CD4-positive, alpha-beta T cell treated with Interferon alpha-2 for 1 hour (primary cell): ENCODE results near the gene HDAC3.
A peak's percentile ranks its signal among the peaks of the same experiment; 100 is the strongest.

ENCODE experiments used
- DNase-seq, 2 donors: peaks; one replicate each; pipeline ENCODE4 v3.0.0-alpha.2; 2020 to 2022

HDAC3 gene

GRCh38 chr5:141657937-141658545 is 21.4 kb upstream of the HDAC3 start:
- no peak for DNase-seq

- DNase-seq, result no peak
Observed at GRCh38 chr5:141657404-141657803, 20.8 kb upstream of the HDAC3 start.

- no peak for DNase-seq
Observed at GRCh38 chr5:141656396-141656795, 19.7 kb upstream of the HDAC3 start.

GRCh38 chr5:141655020-141655419 is 18.4 kb upstream of the HDAC3 start:
- DNase-seq, result no peak

GRCh38 chr5:141654298-141654697 is 17.6 kb upstream of the HDAC3 start:
- no peak for DNase-seq

GRCh38 chr5:141651728-141652105 is 15.1 kb upstream of the HDAC3 start:
- no peak for DNase-seq

GRCh38 chr5:141650851-141651727 is 14.4 kb upstream of the HDAC3 start, which contains the start of gene FCHSD1:
TSS of gene FCHSD1 (minus strand) at chr5:141651418. CDS start at chr5:141651368, 50 bp downstream.
- peak; percentile 85 to 89 for DNase-seq

- no peak for DNase-seq
Observed at GRCh38 chr5:141649972-141650371, 13.3 kb upstream of the HDAC3 start.

- no peak for DNase-seq
Observed at GRCh38 chr5:141649056-141649688, 12.5 kb upstream of the HDAC3 start.

GRCh38 chr5:141647851-141648250 is 11.2 kb upstream of the HDAC3 start:
- DNase-seq, result no peak

GRCh38 chr5:141647242-141647641 is 10.6 kb upstream of the HDAC3 start:
- no peak for DNase-seq

GRCh38 chr5:141646026-141646425 is 9.4 kb upstream of the HDAC3 start:
- DNase-seq, result no peak

- no peak for DNase-seq
Observed at GRCh38 chr5:141641634-141642267, 5.1 kb upstream of the HDAC3 start.

- no peak for DNase-seq
Observed at GRCh38 chr5:141640698-141641097, 4.0 kb upstream of the HDAC3 start.

GRCh38 chr5:141640051-141640415 is 3.4 kb upstream of the HDAC3 start:
- no peak for DNase-seq

GRCh38 chr5:141639357-141640050 is 2.9 kb upstream of the HDAC3 start:
- DNase-seq, result no peak

- DNase-seq, result no peak
Observed at GRCh38 chr5:141638771-141639170, 2.1 kb upstream of the HDAC3 start.

GRCh38 chr5:141637767-141638419 is 1.2 kb upstream of the HDAC3 start:
- peak; percentile 60 to 74 for DNase-seq

- DNase-seq, result peak; percentile 26 to 59
Observed at GRCh38 chr5:141637123-141637766, 596 bp upstream of the HDAC3 start.

GRCh38 chr5:141636106-141636412 is 590 bp downstream of the HDAC3 start:
- DNase-seq, result no peak

- DNase-seq, result no peak
Observed at GRCh38 chr5:141635646-141636045, 1.0 kb downstream of the HDAC3 start.

GRCh38 chr5:141634720-141635119 is 1.9 kb downstream of the HDAC3 start:
- no peak for DNase-seq
